SK-N-SH (cell line): ENCODE measurements around the gene FZD7. TPM values are rescaled to one million over a fixed set of nuclear protein-coding genes. Genes with fewer than 3 reads are reported as not detected.

Experiments
- CTCF ChIA-PET: fragments of 300-600, 350-600 bp; formaldehyde crosslinking; extraction: SDS; loops from one replicate; lab custom pipeline; 2021; lab: Yijun Ruan, JAX
- POLR2A ChIA-PET: fragments of 350-600 bp; sonication (Branson Sonifier 250); formaldehyde crosslinking; extraction: SDS; loops from one replicate; lab custom pipeline; 2020; ENCODE audit warnings: antibody characterized with exemption, inconsistent platforms; lab: Yijun Ruan, JAX
- DNase-seq: peaks from one replicate; pipeline ENCODE4 v3.0.0; 2012
- H2AFZ ChIP-seq: fragments of 200-600 bp; sonication (generic); 2 replicates; pipeline ENCODE4 v1.8.1; 2016; ENCODE audit warnings: antibody characterized with exemption, mild to moderate bottlenecking, low read depth
- H3F3A ChIP-seq: fragments of 200-600 bp; sonication (generic); replicated peaks from 2 replicates; pipeline ENCODE3; 2016; ENCODE audit warnings: antibody characterized with exemption, mild to moderate bottlenecking; ENCODE audit not compliant: insufficient read depth
- H3K27ac ChIP-seq, 2 experiments: fragments of 200-500 bp in 1 of 2; fragments of 200-600 bp in 1 of 2; sonication (Bioruptor generic) in 1 of 2; sonication (generic), shearing (Covaris generic) in 1 of 2; 2 replicates each; pipeline versions ENCODE4 v1.5.1 to v1.6.1; 2014 to 2016; ENCODE audit warnings: low read depth in 2 of 2, inconsistent platforms in 1 of 2, low read length in 1 of 2, mild to moderate bottlenecking in 1 of 2, mixed read lengths in 1 of 2
- H3K27me3 ChIP-seq: fragments of 200-600 bp; sonication (generic), shearing (Covaris generic); 2 replicates; pipeline ENCODE4 v1.6.1; 2016; ENCODE audit warnings: mixed run types; ENCODE audit not compliant: insufficient read depth
- H3K36me3 ChIP-seq, 2 experiments: fragments of 200-500 bp in 1 of 2; fragments of 200-600 bp in 1 of 2; sonication (Bioruptor generic) in 1 of 2; sonication (generic) in 1 of 2; replicated peaks in 1 of 2; 2 replicates each; pipeline versions ENCODE3 to v1.5.1; 2014 to 2016; ENCODE audit warnings: low read length in 1 of 2, mild to moderate bottlenecking in 1 of 2; ENCODE audit not compliant: insufficient read depth in 2 of 2, control insufficient read depth in 1 of 2
- H3K4me1 ChIP-seq, 2 experiments: fragments of 200-500 bp in 1 of 2; fragments of 200-600 bp in 1 of 2; sonication (Bioruptor generic) in 1 of 2; sonication (generic), shearing (Covaris generic) in 1 of 2; 2 replicates each; pipeline versions ENCODE4 v1.5.1 to v1.6.1; 2014 to 2016; ENCODE audit warnings: low read depth in 1 of 2, low read length in 1 of 2, mixed run types in 1 of 2; ENCODE audit not compliant: insufficient read depth in 2 of 2, control insufficient read depth in 1 of 2
- H3K4me2 ChIP-seq: fragments of 200-600 bp; sonication (generic), shearing (Covaris generic); 2 replicates; pipeline ENCODE4 v1.6.1; 2017; ENCODE audit warnings: mixed run types
- H3K4me3 ChIP-seq, 2 experiments: fragments of 200-500 bp in 1 of 2; fragments of 200-600 bp in 1 of 2; sonication (Bioruptor generic) in 1 of 2; sonication (generic), shearing (Covaris generic) in 1 of 2; 2 replicates each; pipeline versions ENCODE4 v1.5.1 to v1.8.1; 2014 to 2016; ENCODE audit warnings: low read depth in 2 of 2, inconsistent platforms in 1 of 2, low read length in 1 of 2, mild to moderate bottlenecking in 1 of 2, mixed read lengths in 1 of 2, moderate library complexity in 1 of 2
- H3K79me2 ChIP-seq: fragments of 200-600 bp; sonication (generic); 2 replicates; pipeline ENCODE4 v1.8.1; 2017; ENCODE audit warnings: mild to moderate bottlenecking; ENCODE audit not compliant: insufficient read depth
- H3K9ac ChIP-seq: fragments of 200-600 bp; sonication (generic); 2 replicates; pipeline ENCODE4 v1.6.1; 2017; ENCODE audit warnings: mixed run types
- H3K9me2 ChIP-seq: fragments of 200-600 bp; sonication (generic); 2 replicates; pipeline ENCODE4 v1.6.1; 2017; ENCODE audit warnings: mixed run types
- H3K9me3 ChIP-seq: fragments of 200-600 bp; sonication (generic); 2 replicates; pipeline ENCODE4 v1.6.1; 2017; ENCODE audit warnings: mixed run types, mild to moderate bottlenecking, moderate library complexity
- H4K20me1 ChIP-seq: fragments of 200-600 bp; sonication (generic); 2 replicates; pipeline ENCODE4 v1.6.1; 2017; ENCODE audit warnings: mild to moderate bottlenecking, mixed run types; ENCODE audit not compliant: insufficient read depth
- EP300 ChIP-seq, 2 experiments: IDR thresholded peaks; 2 replicates each; pipeline versions ENCODE4 v1.4.0 to v1.6.1; 2012; ENCODE audit warnings: borderline replicate concordance in 1 of 2, low read depth in 1 of 2, low read length in 1 of 2
- EZH2phosphoT487 ChIP-seq: fragments of 200-600 bp; sonication (generic); IDR thresholded peaks from 2 replicates; pipeline ENCODE4 v1.6.1; 2017; ENCODE audit warnings: low read depth, mixed run types, mild to moderate bottlenecking, antibody characterized with exemption, moderate library complexity, borderline replicate concordance
- GATA2 ChIP-seq: sonication (generic); formaldehyde crosslinking; IDR thresholded peaks from 2 replicates; pipeline ENCODE4 v1.5.0; 2020; ENCODE audit warnings: mild to moderate bottlenecking, missing genetic modification reagents
- NRF1 ChIP-seq: IDR thresholded peaks from 2 replicates; pipeline ENCODE4 v1.6.1; 2012; ENCODE audit warnings: low read depth, mild to moderate bottlenecking, low read length
- POLR2AphosphoS5 ChIP-seq: IDR thresholded peaks from 2 replicates; pipeline ENCODE4 v1.6.1; 2012; ENCODE audit warnings: low read depth, low read length
- RAD21 ChIP-seq: IDR thresholded peaks from 2 replicates; pipeline ENCODE4 v1.6.1; 2012; ENCODE audit warnings: mild to moderate bottlenecking, low read length
- SIN3A ChIP-seq: IDR thresholded peaks from 2 replicates; pipeline ENCODE4 v1.6.1; 2012; ENCODE audit warnings: low read depth, mild to moderate bottlenecking, low read length, moderate library complexity, borderline replicate concordance
- SMC3 ChIP-seq: IDR thresholded peaks from 2 replicates; pipeline ENCODE4 v1.6.1; 2012; ENCODE audit warnings: low read depth, low read length, improper control_type of control experiment
- WGBS: methylation state at CpG from one replicate; pipeline ENCODE4 v1.1.6; 2017; ENCODE audit warnings: low lambda C conversion rate; 5-methylcytosine and 5-hydroxymethylcytosine counted together
- polyA plus RNA-seq, 3 experiments: library from polyadenylated mRNA; depleted of rRNA; stranded (reverse); fragments of >200 nt; gene quantifications; 2 replicates each; pipeline ENCODE4 v1.2.3, GENCODE V29; 2012
- TF ChIP-seq, protein P1 (sequence below): fragments of 200-600 bp; sonication (generic); IDR thresholded peaks from 2 replicates; pipeline ENCODE4 v1.6.1; 2017; ENCODE audit warnings: antibody characterized with exemption, mild to moderate bottlenecking, moderate library complexity

Gene FZD7
- polyA plus RNA-seq, 1 of the 3 experiments (the other 2 are of a cell fraction): 19.7 TPM

DNA sequence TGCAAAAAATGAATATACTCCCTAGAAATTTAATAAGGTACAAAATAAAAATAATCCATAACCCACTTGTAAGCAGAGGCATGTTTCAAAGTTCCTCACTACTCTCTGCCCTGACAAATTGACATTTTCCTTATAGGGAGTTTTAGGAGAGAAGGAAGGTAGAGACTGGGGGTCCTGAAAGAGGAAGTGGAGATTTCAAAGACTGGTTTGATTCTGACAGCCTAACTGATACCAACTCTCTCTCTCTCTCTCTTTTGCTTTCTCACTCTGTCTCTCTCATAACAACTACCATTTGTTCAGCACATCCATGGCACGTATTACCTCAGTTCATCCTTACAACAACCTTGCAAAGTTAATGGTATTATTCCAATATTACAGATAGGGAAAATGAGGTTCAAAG lies 18.6 kb downstream of the FZD7 start:
- 96% methylated on average over 1 of the region's 1 CpG for WGBS
- H3K9me3 ChIP-seq: no peaks in the 10 kb centered on the region
- no peak for DNase-seq
- no peak for TF ChIP-seq EZH2phosphoT487
- no peak for TF ChIP-seq NRF1
- TF ChIP-seq POLR2AphosphoS5: no peak
- ChIA-PET POLR2A (no interaction called here), CTCF (interaction anchor here (1.2 kb wide), 1 partner anchor 106 kb away, joined by 4 read pairs; no protein-coding TSS in a partner anchor)
- H3K79me2 ChIP-seq: no peaks in the 10 kb centered on the region
- peak overlapping the region; percentile 48; the same call in 1 of the 2 replicates for H3K4me2 ChIP-seq
- no peak overlapping the region for H3K4me3 ChIP-seq
- H3K27me3 ChIP-seq: no peaks in the 10 kb centered on the region
- H3K4me1 ChIP-seq: peaks cover 7 to 22% of the 10 kb centered on the region in 2 experiments
- no peak overlapping the region for H2AFZ ChIP-seq
- no peaks in the 10 kb centered on the region for H4K20me1 ChIP-seq
- no peaks in the 10 kb centered on the region for H3K36me3 ChIP-seq
- H3F3A ChIP-seq: no peaks in the 10 kb centered on the region
- peak overlapping the region; percentile 13 to 67; a peak in 2 of 4 replicates for H3K27ac ChIP-seq
- no peaks in the 10 kb centered on the region for H3K9me2 ChIP-seq
- no peak overlapping the region for H3K9ac ChIP-seq

DNA sequence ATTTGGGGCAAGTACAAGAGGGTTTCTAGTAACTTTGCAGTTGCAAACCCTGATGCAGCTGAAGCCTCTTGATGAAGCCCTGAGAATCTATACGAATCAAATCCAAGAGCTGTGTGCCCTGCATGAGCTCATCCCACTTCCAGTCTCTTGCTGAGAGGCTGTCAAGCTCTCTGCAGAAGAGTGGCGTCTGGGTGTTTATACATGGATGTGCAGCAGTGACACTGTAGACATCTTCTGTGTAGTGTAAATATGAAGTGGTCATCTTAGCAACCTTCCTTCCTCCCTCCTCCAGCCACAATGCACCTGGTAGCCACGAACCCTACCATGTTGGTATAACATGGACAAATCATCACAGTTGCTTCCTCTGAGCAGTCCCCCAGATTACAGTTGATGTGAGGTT lies 21.0 kb downstream of the FZD7 start:
- Histone ChIP-seq H4K20me1 (no peaks in the 10 kb centered on the region), H3K4me3 (no peak overlapping the region), H3K4me2 (no peak overlapping the region), H2AFZ (no peak overlapping the region), H3F3A (no peaks in the 10 kb centered on the region), H3K4me1 (peaks cover 7 to 20% of the 10 kb centered on the region in 2 experiments), H3K36me3 (no peaks in the 10 kb centered on the region), H3K9me3 (no peaks in the 10 kb centered on the region), H3K27me3 (no peaks in the 10 kb centered on the region), H3K9me2 (no peaks in the 10 kb centered on the region), H3K79me2 (no peaks in the 10 kb centered on the region), H3K27ac (no peak overlapping the region), H3K9ac (no peak overlapping the region)
- no peak for DNase-seq
- CTCF ChIA-PET: interaction anchor here (0.9 to 1.4 kb wide), 2 partner anchors 9 to 194 kb away, joined by 6 read pairs; no protein-coding TSS in a partner anchor
- WGBS: 73% methylated on average over 3 of the region's 3 CpGs
- POLR2A ChIA-PET: no interaction called here
- TF ChIP-seq POLR2AphosphoS5 (no peak), SIN3A (no peak)

DNA sequence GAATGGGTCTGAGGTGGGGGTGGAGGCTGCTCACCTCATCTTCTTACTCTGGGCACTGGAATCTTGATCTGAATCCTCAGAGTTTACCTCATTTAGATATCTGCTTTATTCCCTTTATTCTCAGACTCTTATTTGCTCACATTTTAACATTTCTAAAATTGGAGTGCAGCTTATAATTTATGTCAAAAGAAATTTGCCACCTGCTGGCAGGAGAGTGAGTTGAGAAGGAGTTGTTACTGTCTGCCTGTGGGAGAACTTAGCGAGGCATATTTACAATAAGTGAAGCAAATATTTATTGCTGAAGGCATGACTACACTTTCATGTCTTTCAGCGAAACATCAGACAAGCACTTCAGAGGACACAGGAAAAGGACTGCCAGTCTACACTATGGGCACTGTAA lies 23.0 kb downstream of the FZD7 start:
- Histone ChIP-seq H3K79me2 (no peaks in the 10 kb centered on the region), H3K9me2 (no peaks in the 10 kb centered on the region)
- no peak for TF ChIP-seq GATA2 (CRISPR knock-in tag)
- TF ChIP-seq EP300 (IDR thresholded peaks at IDR 0.05; ENCODE audit: borderline replicate concordance in 1 of 2, low read depth in 1 of 2, low read length in 1 of 2): no peak
- TF ChIP-seq SMC3: peak; percentile 38; the same call in 1 of the 2 replicates
- peak; percentile 44; the same call in 1 of the 2 replicates for TF ChIP-seq RAD21
- TF ChIP-seq, protein P1, sequence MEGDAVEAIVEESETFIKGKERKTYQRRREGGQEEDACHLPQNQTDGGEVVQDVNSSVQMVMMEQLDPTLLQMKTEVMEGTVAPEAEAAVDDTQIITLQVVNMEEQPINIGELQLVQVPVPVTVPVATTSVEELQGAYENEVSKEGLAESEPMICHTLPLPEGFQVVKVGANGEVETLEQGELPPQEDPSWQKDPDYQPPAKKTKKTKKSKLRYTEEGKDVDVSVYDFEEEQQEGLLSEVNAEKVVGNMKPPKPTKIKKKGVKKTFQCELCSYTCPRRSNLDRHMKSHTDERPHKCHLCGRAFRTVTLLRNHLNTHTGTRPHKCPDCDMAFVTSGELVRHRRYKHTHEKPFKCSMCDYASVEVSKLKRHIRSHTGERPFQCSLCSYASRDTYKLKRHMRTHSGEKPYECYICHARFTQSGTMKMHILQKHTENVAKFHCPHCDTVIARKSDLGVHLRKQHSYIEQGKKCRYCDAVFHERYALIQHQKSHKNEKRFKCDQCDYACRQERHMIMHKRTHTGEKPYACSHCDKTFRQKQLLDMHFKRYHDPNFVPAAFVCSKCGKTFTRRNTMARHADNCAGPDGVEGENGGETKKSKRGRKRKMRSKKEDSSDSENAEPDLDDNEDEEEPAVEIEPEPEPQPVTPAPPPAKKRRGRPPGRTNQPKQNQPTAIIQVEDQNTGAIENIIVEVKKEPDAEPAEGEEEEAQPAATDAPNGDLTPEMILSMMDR: peak; percentile 54
- TF ChIP-seq, all 33 proteins: peak for 3
- H3K27ac ChIP-seq: no peak overlapping the region
- no peaks in the 10 kb centered on the region for H4K20me1 ChIP-seq
- no peaks in the 10 kb centered on the region for H3K27me3 ChIP-seq
- DNase-seq: no peak
- no peaks in the 10 kb centered on the region for H3K36me3 ChIP-seq
- no peaks in the 10 kb centered on the region for H3K9me3 ChIP-seq
- H3F3A ChIP-seq: no peaks in the 10 kb centered on the region
- no peak overlapping the region for H3K9ac ChIP-seq
- ChIA-PET CTCF (interaction anchor here (0.7 to 1.3 kb wide), 4 partner anchors 12 to 196 kb away, joined by 3 to 4 read pairs (median 4); no protein-coding TSS in a partner anchor), POLR2A (no interaction called here)
- H3K4me2 ChIP-seq: no peak overlapping the region
- 83% methylated on average over 2 of the region's 2 CpGs for WGBS
- H3K4me1 ChIP-seq: peaks cover 7 to 11% of the 10 kb centered on the region in 2 experiments; a peak in 3 of 4 replicates
- no peak overlapping the region for H2AFZ ChIP-seq
- H3K4me3 ChIP-seq: no peak overlapping the region
